HepG2 (cell line): ENCODE results near the gene DLG2. TPM values are rescaled to one million over a fixed set of nuclear protein-coding genes. Genes with fewer than 3 reads are reported as not detected.

ENCODE experiments used
- KDM1A ChIP-seq: IDR thresholded peaks from 2 replicates; pipeline ENCODE4 v1.6.1; 2016; ENCODE audit warnings: missing compliant biosample characterization
- MYNN ChIP-seq: sonication (generic); formaldehyde crosslinking; IDR thresholded peaks from 2 replicates; pipeline ENCODE4 v1.4.0; 2020; ENCODE audit warnings: mild to moderate bottlenecking, low read depth, missing genetic modification reagents
- SRF ChIP-seq: IDR thresholded peaks from 2 replicates; pipeline ENCODE4 v1.6.1; 2011; ENCODE audit warnings: mild to moderate bottlenecking, low read depth, low read length, moderate library complexity
- ZNF33B ChIP-seq: sonication (generic); formaldehyde crosslinking; IDR thresholded peaks from 2 replicates; pipeline ENCODE4 v1.5.1; 2020; ENCODE audit warnings: mild to moderate bottlenecking, missing genetic modification reagents
- ZNF451 ChIP-seq: sonication (generic); formaldehyde crosslinking; IDR thresholded peaks from 2 replicates; pipeline ENCODE4 v1.5.0; 2020; ENCODE audit warnings: mild to moderate bottlenecking, missing genetic modification reagents
- ZNF841 ChIP-seq: sonication (generic); formaldehyde crosslinking; IDR thresholded peaks from 2 replicates; pipeline ENCODE4 v1.8.1; 2023; ENCODE audit warnings: missing genetic modification reagents, borderline replicate concordance
- polyA plus RNA-seq, 8 experiments: library from polyadenylated mRNA; depleted of rRNA in 3 of 8; stranded (reverse) in 7 of 8; unstranded in 1 of 8; fragments of >200 nt; fragmentation: Illumina TruSeq in 4 of 8; extraction: Trizol in 4 of 8; gene quantifications; 2 replicates each; pipeline versions ENCODE4 v1.2.1 to v1.2.3, GENCODE V29; 2011 to 2016; ENCODE audit warnings: low read depth in 4 of 8, missing spikeins in 1 of 8, mixed read lengths in 1 of 8; ENCODE audit not compliant: insufficient read depth in 1 of 8
- total RNA-seq, 5 experiments: library from RNA; depleted of rRNA; stranded (reverse); fragments of >200 nt; fragmentation: Illumina TruSeq; extraction: Trizol; gene quantifications; 2 replicates each; pipeline ENCODE4 v1.2.3, GENCODE V29; 2016; ENCODE audit warnings: low read depth in 1 of 5
- TF ChIP-seq, protein P1 (sequence below): sonication (generic); formaldehyde crosslinking; IDR thresholded peaks from 2 replicates; pipeline ENCODE4 v1.9.0; 2021; ENCODE audit warnings: mild to moderate bottlenecking, missing genetic modification reagents
- TF ChIP-seq, protein P2 (sequence below): sonication (generic); formaldehyde crosslinking; IDR thresholded peaks from 2 replicates; pipeline ENCODE4 v1.5.1; 2020; ENCODE audit warnings: missing genetic modification reagents, mild to moderate bottlenecking, borderline replicate concordance

DLG2 gene
- total and polyA plus RNA-seq, 2 of the 13 experiments (the other 11 are each of a cell fraction or from before 2014, with no cell fraction given) = 0.46 to 1.0 TPM

DNA sequence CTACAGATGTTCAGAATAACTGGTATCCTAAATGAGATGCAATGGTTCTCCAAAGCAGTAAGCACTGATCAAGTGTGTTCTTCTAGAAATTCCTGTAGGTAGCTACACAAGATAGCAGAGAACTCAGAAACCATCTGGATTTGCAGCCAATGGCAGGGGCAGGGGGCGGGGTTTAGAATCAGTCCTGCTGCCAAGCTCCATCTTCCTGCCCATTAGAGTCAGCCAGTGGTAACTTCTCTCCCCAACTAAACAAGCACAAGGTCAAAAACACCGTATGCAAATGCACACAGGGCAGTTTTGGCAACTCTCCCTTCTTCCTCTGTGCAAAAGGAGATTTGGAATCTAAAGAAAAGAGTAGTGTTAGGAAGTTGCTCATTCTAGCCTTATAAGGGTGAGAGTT, 2103.5 kb downstream of the DLG2 start (continued):
- TF ChIP-seq, protein P1, sequence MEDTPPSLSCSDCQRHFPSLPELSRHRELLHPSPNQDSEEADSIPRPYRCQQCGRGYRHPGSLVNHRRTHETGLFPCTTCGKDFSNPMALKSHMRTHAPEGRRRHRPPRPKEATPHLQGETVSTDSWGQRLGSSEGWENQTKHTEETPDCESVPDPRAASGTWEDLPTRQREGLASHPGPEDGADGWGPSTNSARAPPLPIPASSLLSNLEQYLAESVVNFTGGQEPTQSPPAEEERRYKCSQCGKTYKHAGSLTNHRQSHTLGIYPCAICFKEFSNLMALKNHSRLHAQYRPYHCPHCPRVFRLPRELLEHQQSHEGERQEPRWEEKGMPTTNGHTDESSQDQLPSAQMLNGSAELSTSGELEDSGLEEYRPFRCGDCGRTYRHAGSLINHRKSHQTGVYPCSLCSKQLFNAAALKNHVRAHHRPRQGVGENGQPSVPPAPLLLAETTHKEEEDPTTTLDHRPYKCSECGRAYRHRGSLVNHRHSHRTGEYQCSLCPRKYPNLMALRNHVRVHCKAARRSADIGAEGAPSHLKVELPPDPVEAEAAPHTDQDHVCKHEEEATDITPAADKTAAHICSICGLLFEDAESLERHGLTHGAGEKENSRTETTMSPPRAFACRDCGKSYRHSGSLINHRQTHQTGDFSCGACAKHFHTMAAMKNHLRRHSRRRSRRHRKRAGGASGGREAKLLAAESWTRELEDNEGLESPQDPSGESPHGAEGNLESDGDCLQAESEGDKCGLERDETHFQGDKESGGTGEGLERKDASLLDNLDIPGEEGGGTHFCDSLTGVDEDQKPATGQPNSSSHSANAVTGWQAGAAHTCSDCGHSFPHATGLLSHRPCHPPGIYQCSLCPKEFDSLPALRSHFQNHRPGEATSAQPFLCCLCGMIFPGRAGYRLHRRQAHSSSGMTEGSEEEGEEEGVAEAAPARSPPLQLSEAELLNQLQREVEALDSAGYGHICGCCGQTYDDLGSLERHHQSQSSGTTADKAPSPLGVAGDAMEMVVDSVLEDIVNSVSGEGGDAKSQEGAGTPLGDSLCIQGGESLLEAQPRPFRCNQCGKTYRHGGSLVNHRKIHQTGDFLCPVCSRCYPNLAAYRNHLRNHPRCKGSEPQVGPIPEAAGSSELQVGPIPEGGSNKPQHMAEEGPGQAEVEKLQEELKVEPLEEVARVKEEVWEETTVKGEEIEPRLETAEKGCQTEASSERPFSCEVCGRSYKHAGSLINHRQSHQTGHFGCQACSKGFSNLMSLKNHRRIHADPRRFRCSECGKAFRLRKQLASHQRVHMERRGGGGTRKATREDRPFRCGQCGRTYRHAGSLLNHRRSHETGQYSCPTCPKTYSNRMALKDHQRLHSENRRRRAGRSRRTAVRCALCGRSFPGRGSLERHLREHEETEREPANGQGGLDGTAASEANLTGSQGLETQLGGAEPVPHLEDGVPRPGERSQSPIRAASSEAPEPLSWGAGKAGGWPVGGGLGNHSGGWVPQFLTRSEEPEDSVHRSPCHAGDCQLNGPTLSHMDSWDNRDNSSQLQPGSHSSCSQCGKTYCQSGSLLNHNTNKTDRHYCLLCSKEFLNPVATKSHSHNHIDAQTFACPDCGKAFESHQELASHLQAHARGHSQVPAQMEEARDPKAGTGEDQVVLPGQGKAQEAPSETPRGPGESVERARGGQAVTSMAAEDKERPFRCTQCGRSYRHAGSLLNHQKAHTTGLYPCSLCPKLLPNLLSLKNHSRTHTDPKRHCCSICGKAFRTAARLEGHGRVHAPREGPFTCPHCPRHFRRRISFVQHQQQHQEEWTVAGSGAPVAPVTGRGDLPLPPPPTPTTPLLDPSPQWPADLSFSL (CRISPR knock-in tag) = no peak
- TF ChIP-seq ZNF33B = no peak
- TF ChIP-seq KDM1A = no peak
- no peak for TF ChIP-seq ZNF841 (CRISPR knock-in tag)
- TF ChIP-seq, protein P2, sequence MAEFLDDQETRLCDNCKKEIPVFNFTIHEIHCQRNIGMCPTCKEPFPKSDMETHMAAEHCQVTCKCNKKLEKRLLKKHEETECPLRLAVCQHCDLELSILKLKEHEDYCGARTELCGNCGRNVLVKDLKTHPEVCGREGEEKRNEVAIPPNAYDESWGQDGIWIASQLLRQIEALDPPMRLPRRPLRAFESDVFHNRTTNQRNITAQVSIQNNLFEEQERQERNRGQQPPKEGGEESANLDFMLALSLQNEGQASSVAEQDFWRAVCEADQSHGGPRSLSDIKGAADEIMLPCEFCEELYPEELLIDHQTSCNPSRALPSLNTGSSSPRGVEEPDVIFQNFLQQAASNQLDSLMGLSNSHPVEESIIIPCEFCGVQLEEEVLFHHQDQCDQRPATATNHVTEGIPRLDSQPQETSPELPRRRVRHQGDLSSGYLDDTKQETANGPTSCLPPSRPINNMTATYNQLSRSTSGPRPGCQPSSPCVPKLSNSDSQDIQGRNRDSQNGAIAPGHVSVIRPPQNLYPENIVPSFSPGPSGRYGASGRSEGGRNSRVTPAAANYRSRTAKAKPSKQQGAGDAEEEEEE (CRISPR knock-in tag) = no peak
- TF ChIP-seq ZNF451 (CRISPR knock-in tag) = no peak
- no peak for TF ChIP-seq SRF
- no peak for TF ChIP-seq MYNN (CRISPR knock-in tag)
